Esophagus muscularis mucosa (tissue), 4 donors: Measurements from ENCODE around the gene TMEM263. TPM values are rescaled to one million over a fixed set of nuclear protein-coding genes. Genes with fewer than 3 reads are reported as not detected.

Experiments used
- DNase-seq: peaks from one replicate; pipeline ENCODE4 v3.0.0-alpha.2; 2017; ENCODE audit errors: extremely low spot score
- H3K27ac ChIP-seq, 4 donors: fragments of 200-600 bp; sonication (generic); replicated peaks in 1 of 4; 1 replicate in 3 of 4; 2 replicates in 1 of 4; pipeline ENCODE4 v1.5.1; 2016 to 2019; ENCODE audit warnings: mild to moderate bottlenecking in 1 of 4
- H3K27me3 ChIP-seq, 4 donors: fragments of 200-600 bp; sonication (generic); one replicate each; pipeline versions ENCODE4 v1.5.1 to v1.6.0; 2016 to 2019
- H3K36me3 ChIP-seq, 4 donors: fragments of 200-600 bp; sonication (generic); one replicate each; pipeline ENCODE4 v1.5.1; 2016 to 2019
- H3K4me1 ChIP-seq, 4 donors: fragments of 200-600 bp; sonication (generic); one replicate each; pipeline ENCODE4 v1.5.1; 2016 to 2019
- H3K4me3 ChIP-seq, 4 donors: fragments of 200-600 bp; sonication (generic); 1 replicate in 2 of 4; 2 replicates in 2 of 4; pipeline ENCODE4 v1.5.1; 2016 to 2019; ENCODE audit warnings: mild to moderate bottlenecking in 4 of 4, moderate library complexity in 1 of 4
- H3K9me3 ChIP-seq, 4 donors: fragments of 200-600 bp; sonication (generic); 1 replicate in 3 of 4; 2 replicates in 1 of 4; pipeline ENCODE4 v1.5.1; 2016 to 2019
- EP300 ChIP-seq: sonication (generic); formaldehyde crosslinking; IDR thresholded peaks from one replicate; pipeline ENCODE4 v1.6.1; 2017; ENCODE audit warnings: antibody characterized with exemption
- POLR2A ChIP-seq: fragments of 450-650 bp; IDR thresholded peaks from one replicate; pipeline ENCODE4 v1.6.1; 2017; ENCODE audit warnings: antibody characterized with exemption, moderate library complexity, mild to moderate bottlenecking, low read depth
- POLR2AphosphoS5 ChIP-seq, 2 donors: sonication (generic); formaldehyde crosslinking; IDR thresholded peaks; one replicate each; pipeline ENCODE4 v1.6.1; 2017; ENCODE audit warnings: antibody characterized with exemption in 2 of 2
- WGBS: methylation state at CpG from one replicate; pipeline ENCODE4 v1.1.5; 2018; 5-methylcytosine and 5-hydroxymethylcytosine counted together
- intact Hi-C: fragments of 100-400 bp; cut with DNase I; formaldehyde crosslinking; loops from one replicate; pipeline ENCODE4 v1.15.1; 2023
- total RNA-seq, 4 donors: library from RNA; depleted of rRNA; stranded (reverse); fragments of >200 nt; gene quantifications; one replicate each; pipeline versions ENCODE4 v1.1.0 to v1.2.1, GENCODE V29; 2016
- TF ChIP-seq, protein P1 (sequence below), 3 experiments: fragments of 200-600 bp in 2 of 3; fragments of 450-650 bp in 1 of 3; sonication (generic) in 2 of 3; IDR thresholded peaks; one replicate each; pipeline ENCODE4 v1.5.1; 2017 to 2019; ENCODE audit warnings: antibody characterized with exemption in 3 of 3, mild to moderate bottlenecking in 2 of 3, moderate library complexity in 1 of 3

TMEM263 gene
- total RNA-seq, 4 donors from 2014 or later, result 31.1 to 39.9 (median 34.5) TPM

DNA sequence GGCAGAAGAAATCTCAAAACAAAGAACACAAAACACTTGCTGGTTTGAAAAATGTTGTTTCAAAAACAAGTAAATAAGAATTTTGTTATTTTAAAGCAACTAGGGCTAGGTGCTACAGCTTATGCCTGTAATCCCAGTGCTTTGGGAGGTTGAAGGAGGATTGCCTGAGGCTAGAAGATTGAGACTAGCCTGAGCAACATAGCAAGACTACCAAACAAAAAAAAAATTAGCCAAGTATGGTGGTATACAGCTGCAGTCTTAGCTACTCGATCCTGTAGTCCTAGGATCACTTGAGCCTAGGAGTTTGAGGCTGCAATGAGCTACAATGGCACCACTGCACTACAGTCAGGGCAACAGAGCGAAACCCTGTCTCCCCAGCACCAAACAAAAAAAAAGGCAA is 63.8 kb downstream of the TMEM263 start:
- peaks cover 0 to 12% (median 3%) of the 10 kb centered on the region in 4 donors for H3K36me3 ChIP-seq
- H3K9me3 ChIP-seq, result no peaks in the 10 kb centered on the region
- H3K27me3 ChIP-seq, result no peaks in the 10 kb centered on the region
- intact Hi-C loops, result no loop called here
- peaks cover 0 to 10% (median 5%) of the 10 kb centered on the region in 4 donors for H3K4me1 ChIP-seq
- H3K4me3 ChIP-seq, result no peak overlapping the region
- WGBS, result 85% methylated on average over 2 of the region's 2 CpGs
- no peak overlapping the region for H3K27ac ChIP-seq
- TF ChIP-seq, protein P1, sequence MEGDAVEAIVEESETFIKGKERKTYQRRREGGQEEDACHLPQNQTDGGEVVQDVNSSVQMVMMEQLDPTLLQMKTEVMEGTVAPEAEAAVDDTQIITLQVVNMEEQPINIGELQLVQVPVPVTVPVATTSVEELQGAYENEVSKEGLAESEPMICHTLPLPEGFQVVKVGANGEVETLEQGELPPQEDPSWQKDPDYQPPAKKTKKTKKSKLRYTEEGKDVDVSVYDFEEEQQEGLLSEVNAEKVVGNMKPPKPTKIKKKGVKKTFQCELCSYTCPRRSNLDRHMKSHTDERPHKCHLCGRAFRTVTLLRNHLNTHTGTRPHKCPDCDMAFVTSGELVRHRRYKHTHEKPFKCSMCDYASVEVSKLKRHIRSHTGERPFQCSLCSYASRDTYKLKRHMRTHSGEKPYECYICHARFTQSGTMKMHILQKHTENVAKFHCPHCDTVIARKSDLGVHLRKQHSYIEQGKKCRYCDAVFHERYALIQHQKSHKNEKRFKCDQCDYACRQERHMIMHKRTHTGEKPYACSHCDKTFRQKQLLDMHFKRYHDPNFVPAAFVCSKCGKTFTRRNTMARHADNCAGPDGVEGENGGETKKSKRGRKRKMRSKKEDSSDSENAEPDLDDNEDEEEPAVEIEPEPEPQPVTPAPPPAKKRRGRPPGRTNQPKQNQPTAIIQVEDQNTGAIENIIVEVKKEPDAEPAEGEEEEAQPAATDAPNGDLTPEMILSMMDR (IDR thresholded peaks at IDR 0.05), result no peak
- TF ChIP-seq POLR2AphosphoS5 (IDR thresholded peaks at IDR 0.05), result no peak
- no peak for TF ChIP-seq EP300
- TF ChIP-seq POLR2A, result no peak
- no peak for DNase-seq

Other genes with a start within 250 kb of the TMEM263 start
- 10 to 100 TPM; 13.8 to 19.1 (median 15.3) TPM for gene RIC8B, start 181.2 kb upstream of the TMEM263 start, total RNA-seq
- gene MTERF2, start 31.2 kb downstream of the TMEM263 start, total RNA-seq, result 10 to 100 TPM; 16.7 to 22.2 (median 19.0) TPM
- gene CRY1, start 137.6 kb downstream of the TMEM263 start, total RNA-seq, result 10 to 100 TPM; 29.1 to 42.9 (median 34.9) TPM